WTC11 (cell line): ENCODE data around the gene CNIH3.

ENCODE experiments used
- CTCF ChIP-seq: fragments of 200-600 bp; IDR thresholded peaks from 2 replicates; pipeline ENCODE4 v1.8.0; 2022; ENCODE audit warnings: antibody characterized with exemption
- FOXJ3 ChIP-seq: sonication (generic); formaldehyde crosslinking; IDR thresholded peaks from 2 replicates; pipeline ENCODE4 v1.9.0; 2021; ENCODE audit warnings: missing genetic modification reagents, mild to moderate bottlenecking, borderline replicate concordance
- GRHL2 ChIP-seq: fragments of 250-450 bp; sonication (Bioruptor Pico); IDR thresholded peaks from 2 replicates; pipeline ENCODE4 v1.8.0; 2022; ENCODE audit warnings: mild to moderate bottlenecking, moderate library complexity; ENCODE audit not compliant: insufficient replicate concordance, severe bottlenecking
- JUN ChIP-seq: sonication (generic); formaldehyde crosslinking; IDR thresholded peaks from 2 replicates; pipeline ENCODE4 v1.8.0; 2023; ENCODE audit warnings: mild to moderate bottlenecking, missing genetic modification reagents
- SMAD3 ChIP-seq: sonication (generic); formaldehyde crosslinking; IDR thresholded peaks from 2 replicates; pipeline ENCODE4 v1.8.0; 2022; ENCODE audit warnings: missing genetic modification reagents, mild to moderate bottlenecking, borderline replicate concordance
- SP1 ChIP-seq: sonication (generic); formaldehyde crosslinking; conservative IDR thresholded peaks from 2 replicates; pipeline ENCODE4 v1.8.1; 2022; ENCODE audit warnings: missing genetic modification reagents
- TEAD4 ChIP-seq: sonication (generic); formaldehyde crosslinking; IDR thresholded peaks from 2 replicates; pipeline ENCODE4 v1.8.0; 2022; ENCODE audit warnings: mild to moderate bottlenecking, missing genetic modification reagents
- ZNF232 ChIP-seq: sonication (generic); formaldehyde crosslinking; IDR thresholded peaks from 2 replicates; pipeline ENCODE4 v1.8.0; 2022; ENCODE audit warnings: mild to moderate bottlenecking, missing genetic modification reagents
- TF ChIP-seq, protein P1 (sequence below): sonication (generic); formaldehyde crosslinking; IDR thresholded peaks from 2 replicates; pipeline ENCODE4 v1.8.1; 2022; ENCODE audit warnings: low read depth, missing genetic modification reagents, borderline replicate concordance
- TF ChIP-seq, protein P2 (sequence below): sonication (generic); formaldehyde crosslinking; IDR thresholded peaks from 2 replicates; pipeline ENCODE4 v1.8.0; 2022; ENCODE audit warnings: mild to moderate bottlenecking, missing genetic modification reagents
- TF ChIP-seq, protein P3 (sequence below): sonication (generic); formaldehyde crosslinking; IDR thresholded peaks from 2 replicates; pipeline ENCODE4 v1.8.1; 2023; ENCODE audit warnings: mild to moderate bottlenecking, moderate library complexity, missing genetic modification reagents
- TF ChIP-seq, protein P4 (sequence below): sonication (generic); formaldehyde crosslinking; IDR thresholded peaks from 2 replicates; pipeline ENCODE4 v1.8.1; 2023; ENCODE audit warnings: mild to moderate bottlenecking, missing genetic modification reagents, moderate library complexity

DNA sequence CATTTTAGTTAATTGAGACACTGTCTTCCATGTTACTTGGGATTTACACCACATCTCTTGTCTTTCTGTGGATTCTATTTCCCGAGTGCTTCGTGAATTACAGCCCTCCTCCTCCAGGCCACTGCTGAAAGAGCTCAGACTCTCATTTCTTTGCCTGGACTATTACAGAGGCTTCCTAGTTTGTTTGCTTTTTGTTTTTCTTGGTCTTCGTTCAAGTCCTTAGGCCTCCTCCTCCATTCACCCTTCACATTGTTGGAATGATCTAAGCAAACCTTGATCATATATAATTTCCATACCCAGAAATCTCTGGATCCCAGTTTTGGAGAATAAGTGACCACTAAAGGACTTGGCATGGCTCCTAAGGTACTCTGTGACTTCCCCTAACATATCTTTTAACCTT is 94.1 kb downstream of the CNIH3 start:
- TF ChIP-seq SP1 (CRISPR knock-in tag) (no peak), TEAD4 (CRISPR knock-in tag) (no peak), CTCF (no peak), GRHL2 (CRISPR knock-in tag) (no peak), JUN (no peak), SMAD3 (no peak), FOXJ3 (CRISPR knock-in tag) (no peak), ZNF232 (no peak)
- TF ChIP-seq, protein P1, sequence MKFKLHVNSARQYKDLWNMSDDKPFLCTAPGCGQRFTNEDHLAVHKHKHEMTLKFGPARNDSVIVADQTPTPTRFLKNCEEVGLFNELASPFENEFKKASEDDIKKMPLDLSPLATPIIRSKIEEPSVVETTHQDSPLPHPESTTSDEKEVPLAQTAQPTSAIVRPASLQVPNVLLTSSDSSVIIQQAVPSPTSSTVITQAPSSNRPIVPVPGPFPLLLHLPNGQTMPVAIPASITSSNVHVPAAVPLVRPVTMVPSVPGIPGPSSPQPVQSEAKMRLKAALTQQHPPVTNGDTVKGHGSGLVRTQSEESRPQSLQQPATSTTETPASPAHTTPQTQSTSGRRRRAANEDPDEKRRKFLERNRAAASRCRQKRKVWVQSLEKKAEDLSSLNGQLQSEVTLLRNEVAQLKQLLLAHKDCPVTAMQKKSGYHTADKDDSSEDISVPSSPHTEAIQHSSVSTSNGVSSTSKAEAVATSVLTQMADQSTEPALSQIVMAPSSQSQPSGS (CRISPR knock-in tag) = no peak
- TF ChIP-seq, protein P2, sequence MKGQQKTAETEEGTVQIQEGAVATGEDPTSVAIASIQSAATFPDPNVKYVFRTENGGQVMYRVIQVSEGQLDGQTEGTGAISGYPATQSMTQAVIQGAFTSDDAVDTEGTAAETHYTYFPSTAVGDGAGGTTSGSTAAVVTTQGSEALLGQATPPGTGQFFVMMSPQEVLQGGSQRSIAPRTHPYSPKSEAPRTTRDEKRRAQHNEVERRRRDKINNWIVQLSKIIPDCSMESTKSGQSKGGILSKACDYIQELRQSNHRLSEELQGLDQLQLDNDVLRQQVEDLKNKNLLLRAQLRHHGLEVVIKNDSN = no peak
- TF ChIP-seq, protein P3, sequence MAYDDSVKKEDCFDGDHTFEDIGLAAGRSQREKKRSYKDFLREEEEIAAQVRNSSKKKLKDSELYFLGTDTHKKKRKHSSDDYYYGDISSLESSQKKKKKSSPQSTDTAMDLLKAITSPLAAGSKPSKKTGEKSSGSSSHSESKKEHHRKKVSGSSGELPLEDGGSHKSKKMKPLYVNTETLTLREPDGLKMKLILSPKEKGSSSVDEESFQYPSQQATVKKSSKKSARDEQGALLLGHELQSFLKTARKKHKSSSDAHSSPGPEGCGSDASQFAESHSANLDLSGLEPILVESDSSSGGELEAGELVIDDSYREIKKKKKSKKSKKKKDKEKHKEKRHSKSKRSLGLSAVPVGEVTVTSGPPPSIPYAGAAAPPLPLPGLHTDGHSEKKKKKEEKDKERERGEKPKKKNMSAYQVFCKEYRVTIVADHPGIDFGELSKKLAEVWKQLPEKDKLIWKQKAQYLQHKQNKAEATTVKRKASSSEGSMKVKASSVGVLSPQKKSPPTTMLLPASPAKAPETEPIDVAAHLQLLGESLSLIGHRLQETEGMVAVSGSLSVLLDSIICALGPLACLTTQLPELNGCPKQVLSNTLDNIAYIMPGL (CRISPR knock-in tag) = no peak
- TF ChIP-seq, protein P4, sequence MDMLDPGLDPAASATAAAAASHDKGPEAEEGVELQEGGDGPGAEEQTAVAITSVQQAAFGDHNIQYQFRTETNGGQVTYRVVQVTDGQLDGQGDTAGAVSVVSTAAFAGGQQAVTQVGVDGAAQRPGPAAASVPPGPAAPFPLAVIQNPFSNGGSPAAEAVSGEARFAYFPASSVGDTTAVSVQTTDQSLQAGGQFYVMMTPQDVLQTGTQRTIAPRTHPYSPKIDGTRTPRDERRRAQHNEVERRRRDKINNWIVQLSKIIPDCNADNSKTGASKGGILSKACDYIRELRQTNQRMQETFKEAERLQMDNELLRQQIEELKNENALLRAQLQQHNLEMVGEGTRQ (CRISPR knock-in tag) = no peak
